Keratinocyte (primary cell): Measurements from ENCODE around the gene TFDP2. TPM values are rescaled to one million over a fixed set of nuclear protein-coding genes. Genes with fewer than 3 reads are reported as not detected.

Source experiments
- DNase-seq: peaks from one replicate; pipeline ENCODE4 v3.0.0-alpha.2; 2011; ENCODE audit warnings: low read depth, missing footprints, low spot score
- FAIRE-seq: peaks from 2 replicates; lab custom pipeline; 2011; peaks lifted over from hg19 to GRCh38; lab: Jason Lieb, UNC
- H2AFZ ChIP-seq: 2 replicates; pipeline ENCODE4 v1.6.0; 2012; ENCODE audit warnings: low read length, control low read depth, inconsistent platforms; ENCODE audit not compliant: control insufficient read depth
- H3K27ac ChIP-seq: 2 replicates; pipeline ENCODE4 v1.5.1; 2011; ENCODE audit warnings: low read length; ENCODE audit not compliant: control insufficient read depth, insufficient read depth
- H3K27me3 ChIP-seq: 3 replicates; pipeline ENCODE4 v1.6.0; 2011; ENCODE audit warnings: low read length; ENCODE audit not compliant: control insufficient read depth, insufficient read depth; ENCODE audit errors: extremely low read depth
- H3K36me3 ChIP-seq, 2 experiments: 2 replicates in 1 of 2; 3 replicates in 1 of 2; pipeline ENCODE4 v1.5.1; 2011; ENCODE audit warnings: low read length in 2 of 2, mild to moderate bottlenecking in 1 of 2; ENCODE audit not compliant: control insufficient read depth in 2 of 2, insufficient read depth in 2 of 2; ENCODE audit errors: extremely low read depth in 1 of 2
- H3K4me1 ChIP-seq: 3 replicates; pipeline ENCODE4 v1.5.1; 2011; ENCODE audit warnings: low read length; ENCODE audit not compliant: control insufficient read depth, insufficient read depth; ENCODE audit errors: extremely low read depth
- H3K4me2 ChIP-seq: 3 replicates; pipeline ENCODE4 v1.6.0; 2011; ENCODE audit warnings: low read depth, low read length; ENCODE audit not compliant: control insufficient read depth, insufficient read depth; ENCODE audit errors: extremely low read depth
- H3K4me3 ChIP-seq, 3 experiments: fragments of 200-600 bp in 1 of 3; sonication (generic) in 1 of 3; 2 replicates in 2 of 3; 3 replicates in 1 of 3; pipeline ENCODE4 v1.5.1; 2011 to 2016; ENCODE audit warnings: low read length in 3 of 3, mild to moderate bottlenecking in 3 of 3, control low read depth in 2 of 3, inconsistent platforms in 1 of 3, low read depth in 1 of 3, mixed read lengths in 1 of 3, mixed run types in 1 of 3, moderate library complexity in 1 of 3; ENCODE audit not compliant: control insufficient read depth in 2 of 3, insufficient read depth in 2 of 3; ENCODE audit errors: extremely low read depth in 1 of 3
- H3K79me2 ChIP-seq: 2 replicates; pipeline ENCODE4 v1.6.0; 2012; ENCODE audit warnings: low read length; ENCODE audit not compliant: control insufficient read depth, insufficient read depth
- H3K9ac ChIP-seq: 3 replicates; pipeline ENCODE4 v1.6.0; 2011; ENCODE audit warnings: low read length; ENCODE audit not compliant: control insufficient read depth, insufficient read depth; ENCODE audit errors: extremely low read depth
- H3K9me1 ChIP-seq: 3 replicates; pipeline ENCODE4 v1.6.0; 2011; ENCODE audit warnings: low read length; ENCODE audit not compliant: control insufficient read depth, insufficient read depth; ENCODE audit errors: extremely low read depth
- H3K9me3 ChIP-seq: 2 replicates; pipeline ENCODE4 v1.5.1; 2012; ENCODE audit warnings: low read depth, low read length; ENCODE audit not compliant: control insufficient read depth
- H4K20me1 ChIP-seq: 3 replicates; pipeline ENCODE4 v1.6.0; 2011; ENCODE audit warnings: low read length; ENCODE audit not compliant: control insufficient read depth, insufficient read depth; ENCODE audit errors: extremely low read depth
- EZH2 ChIP-seq: IDR thresholded peaks from one replicate; pipeline ENCODE4 v1.6.1; 2012; ENCODE audit warnings: inconsistent platforms, mild to moderate bottlenecking, low read length, moderate library complexity
- dilution Hi-C: fragments of 300-500 bp; cut with MboI; formaldehyde crosslinking; loops from one replicate; pipeline ENCODE4 v1.7.0; 2020; ENCODE audit warnings: low sequenced_read_pairs; ENCODE audit not compliant: extremely low pct_ligation_motif_present
- polyA plus RNA-seq, 5 experiments: library from polyadenylated mRNA; depleted of rRNA in 3 of 5; stranded (reverse) in 3 of 5; stranded (forward) in 1 of 5; unstranded in 1 of 5; fragments of >200 nt; gene quantifications; 1 replicate in 1 of 5; 2 replicates in 3 of 5; 3 replicates in 1 of 5; pipeline versions ENCODE4 v1.2.1 to v1.2.3, GENCODE V29; 2011 to 2012; ENCODE audit warnings: missing spikeins in 2 of 5, low read depth in 1 of 5, low replicate concordance in 1 of 5
- TF ChIP-seq, protein P1 (sequence below), 3 experiments: IDR thresholded peaks in 1 of 3; conservative IDR thresholded peaks in 1 of 3; optimal IDR thresholded peaks in 1 of 3; 2 replicates in 2 of 3; 3 replicates in 1 of 3; pipeline versions ENCODE3 to v1.5.1; 2011; ENCODE audit warnings: low read length in 3 of 3, mild to moderate bottlenecking in 3 of 3, moderate library complexity in 2 of 3, control low read depth in 1 of 3, inconsistent platforms in 1 of 3; ENCODE audit not compliant: insufficient read depth in 2 of 3; ENCODE audit errors: extremely low read depth in 1 of 3

The TFDP2 gene
- polyA plus RNA-seq, 1 donor (not counting 4 experiments of a cell fraction or from before 2014, with no cell fraction given): 40.6 TPM

DNA sequence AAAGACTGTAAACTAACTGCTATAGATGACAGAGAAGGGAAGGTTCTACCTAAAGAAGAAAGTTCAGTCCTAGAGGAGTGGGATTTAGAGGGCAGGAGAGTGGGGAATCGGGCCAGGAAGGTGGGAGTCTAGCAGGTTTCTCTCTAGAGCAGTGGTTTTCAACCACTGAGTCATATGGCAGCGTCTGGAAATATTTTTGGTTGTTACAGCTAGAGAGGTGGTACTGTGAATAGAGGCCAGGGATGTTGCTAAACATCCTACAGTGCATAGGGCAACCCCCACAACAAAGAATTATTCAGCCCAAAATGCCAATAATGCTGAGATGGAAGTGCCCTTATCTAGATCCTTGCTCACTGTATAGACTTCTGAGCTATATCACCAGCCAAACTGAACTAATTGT lies 244.2 kb downstream of the TFDP2 start:
- no peak overlapping the region for H3K4me3 ChIP-seq
- H3K36me3 ChIP-seq: peaks cover 16 to 20% of the 10 kb centered on the region in 2 experiments
- H3K79me2 ChIP-seq: peaks cover 29% of the 10 kb centered on the region
- no peak for FAIRE-seq
- no peak overlapping the region for H2AFZ ChIP-seq
- no peaks in the 10 kb centered on the region for H3K9me3 ChIP-seq
- DNase-seq: no peak
- H3K4me1 ChIP-seq: peaks cover 14% of the 10 kb centered on the region
- no peak overlapping the region for H3K27ac ChIP-seq
- no peak overlapping the region for H3K9ac ChIP-seq
- dilution Hi-C loops: no loop called here
- H3K4me2 ChIP-seq: no peak overlapping the region
- H3K9me1 ChIP-seq: no peaks in the 10 kb centered on the region
- TF ChIP-seq EZH2: no peak
- TF ChIP-seq, protein P1, sequence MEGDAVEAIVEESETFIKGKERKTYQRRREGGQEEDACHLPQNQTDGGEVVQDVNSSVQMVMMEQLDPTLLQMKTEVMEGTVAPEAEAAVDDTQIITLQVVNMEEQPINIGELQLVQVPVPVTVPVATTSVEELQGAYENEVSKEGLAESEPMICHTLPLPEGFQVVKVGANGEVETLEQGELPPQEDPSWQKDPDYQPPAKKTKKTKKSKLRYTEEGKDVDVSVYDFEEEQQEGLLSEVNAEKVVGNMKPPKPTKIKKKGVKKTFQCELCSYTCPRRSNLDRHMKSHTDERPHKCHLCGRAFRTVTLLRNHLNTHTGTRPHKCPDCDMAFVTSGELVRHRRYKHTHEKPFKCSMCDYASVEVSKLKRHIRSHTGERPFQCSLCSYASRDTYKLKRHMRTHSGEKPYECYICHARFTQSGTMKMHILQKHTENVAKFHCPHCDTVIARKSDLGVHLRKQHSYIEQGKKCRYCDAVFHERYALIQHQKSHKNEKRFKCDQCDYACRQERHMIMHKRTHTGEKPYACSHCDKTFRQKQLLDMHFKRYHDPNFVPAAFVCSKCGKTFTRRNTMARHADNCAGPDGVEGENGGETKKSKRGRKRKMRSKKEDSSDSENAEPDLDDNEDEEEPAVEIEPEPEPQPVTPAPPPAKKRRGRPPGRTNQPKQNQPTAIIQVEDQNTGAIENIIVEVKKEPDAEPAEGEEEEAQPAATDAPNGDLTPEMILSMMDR (optimal IDR thresholded peaks at IDR 0.05 in 1 of 3, IDR thresholded peaks at IDR 0.05 in 1 of 3, conservative IDR thresholded peaks at IDR 0.05 in 1 of 3; ENCODE audit: extremely low read depth in 1 of 3, insufficient read depth in 2 of 3, low read length in 3 of 3): no peak
- H4K20me1 ChIP-seq: no peaks in the 10 kb centered on the region
- no peaks in the 10 kb centered on the region for H3K27me3 ChIP-seq

DNA sequence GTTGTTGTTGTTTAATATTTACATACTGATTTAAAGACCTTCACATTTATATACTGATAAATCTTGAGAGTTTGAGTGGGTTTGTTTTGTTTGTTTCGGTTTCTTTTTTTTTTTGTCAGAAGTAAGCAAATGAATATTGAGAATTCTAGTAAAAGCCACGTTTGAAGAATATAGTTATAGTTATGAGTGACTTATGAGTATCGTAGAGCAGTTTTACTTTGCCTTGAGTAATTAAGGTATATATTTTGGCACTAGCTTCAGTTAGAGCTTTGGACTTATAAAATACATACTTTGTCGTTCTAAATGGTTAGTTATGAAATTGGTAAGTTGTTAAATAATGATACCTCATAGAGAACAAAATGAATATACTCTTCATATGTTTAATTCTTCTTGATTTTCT lies 245.1 kb downstream of the TFDP2 start:
- H3K79me2 ChIP-seq: peaks cover 36% of the 10 kb centered on the region
- dilution Hi-C loops: no loop called here

DNA sequence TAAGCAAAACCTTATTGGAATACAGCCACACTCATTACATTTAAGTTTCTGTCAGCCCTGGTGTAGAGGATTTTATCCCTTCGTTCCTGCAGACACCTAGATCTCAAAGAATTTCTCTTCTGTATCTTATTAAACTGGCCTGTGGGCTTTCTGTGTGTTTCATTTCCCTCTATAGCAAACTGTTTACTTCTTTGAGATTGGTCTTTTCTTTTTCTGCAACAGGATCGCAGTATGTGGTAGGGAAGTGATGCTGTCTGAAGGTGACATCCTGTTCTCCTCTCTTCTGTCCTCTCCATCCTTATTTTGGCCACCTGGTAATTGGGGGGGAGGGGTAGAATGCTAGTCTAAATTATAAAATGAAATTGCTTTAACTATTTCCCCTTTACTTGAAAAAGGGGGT lies 247.4 kb downstream of the TFDP2 start:
- Histone ChIP-seq H3K4me2 (no peak overlapping the region), H3K27ac (no peak overlapping the region), H4K20me1 (no peaks in the 10 kb centered on the region), H3K9me3 (no peaks in the 10 kb centered on the region), H3K27me3 (no peaks in the 10 kb centered on the region), H3K9me1 (peaks cover under 1% of the 10 kb centered on the region), H3K9ac (no peak overlapping the region), H3K36me3 (peaks cover 6 to 8% of the 10 kb centered on the region in 2 experiments), H3K4me1 (peaks cover 14% of the 10 kb centered on the region), H3K79me2 (peaks cover 54% of the 10 kb centered on the region), H3K4me3 (no peak overlapping the region), H2AFZ (no peak overlapping the region)
- DNase-seq: no peak
- no peak for FAIRE-seq
- TF ChIP-seq, protein P1 (optimal IDR thresholded peaks at IDR 0.05 in 1 of 3, IDR thresholded peaks at IDR 0.05 in 1 of 3, conservative IDR thresholded peaks at IDR 0.05 in 1 of 3; ENCODE audit: extremely low read depth in 1 of 3, insufficient read depth in 2 of 3, low read length in 3 of 3): no peak
- dilution Hi-C loops: no loop called here

More for the DNA sequence above, 245.1 kb downstream of the TFDP2 start:
- Histone ChIP-seq H3K4me2 (no peak overlapping the region), H3K9me1 (no peaks in the 10 kb centered on the region), H3K9ac (no peak overlapping the region), H3K4me1 (peaks cover 14% of the 10 kb centered on the region), H4K20me1 (no peaks in the 10 kb centered on the region), H3K27me3 (no peaks in the 10 kb centered on the region), H3K9me3 (no peaks in the 10 kb centered on the region), H3K27ac (no peak overlapping the region), H3K4me3 (no peak overlapping the region), H3K36me3 (peaks cover 11% of the 10 kb centered on the region in 2 experiments), H2AFZ (no peak overlapping the region)
- no peak for TF ChIP-seq EZH2
- DNase-seq (no peak), FAIRE-seq (no peak)
